ENCODE measurements around the gene CNTRL. TPM values are rescaled to one million over a fixed set of nuclear protein-coding genes. Genes with fewer than 3 reads are reported as not detected.

CNTRL gene
- total and polyA plus RNA-seq, 2 of the 8 experiments (the other 6 are each of a cell fraction or from before 2014, with no cell fraction given), result 5.1 to 13.9 TPM

DNA sequence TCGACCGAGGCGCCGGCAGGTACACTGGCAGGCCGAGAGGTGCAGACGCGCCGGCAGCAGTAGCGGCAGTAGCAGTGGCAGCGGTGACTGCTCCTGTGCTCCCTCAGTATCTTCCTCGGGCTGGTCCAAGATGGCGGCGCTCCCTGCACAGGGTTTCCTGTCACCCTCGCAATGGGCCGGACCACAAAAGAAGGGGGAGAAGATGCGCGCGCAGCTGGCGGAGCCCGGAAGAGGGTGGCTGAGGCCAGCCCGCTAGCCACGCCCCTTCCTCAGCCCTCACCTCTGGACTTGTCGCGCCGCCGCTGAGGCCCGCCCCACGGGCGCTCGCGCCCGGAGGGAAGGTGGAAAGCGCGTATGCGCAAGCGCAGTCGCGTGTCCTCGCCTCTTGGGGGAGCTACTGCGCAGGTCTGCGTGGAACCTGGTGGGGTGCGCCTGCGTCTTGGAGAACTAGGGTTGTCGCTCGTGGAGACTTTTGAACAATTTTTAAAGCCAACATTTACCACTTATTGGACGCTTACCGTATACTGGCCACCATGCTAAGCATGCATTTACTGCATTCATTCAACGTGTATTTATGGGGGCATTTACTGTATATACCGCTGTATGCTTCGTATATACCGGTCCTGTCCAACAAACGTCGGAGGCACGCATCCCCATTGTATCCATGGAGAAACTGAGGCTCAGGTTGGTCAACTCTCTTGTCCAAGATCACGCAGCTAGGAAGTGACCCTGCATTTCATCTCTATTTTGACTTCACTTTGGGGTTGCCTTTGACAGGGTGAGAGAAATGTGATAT is 127.2 kb downstream of the CNTRL start, which contains the start of gene RAB14 (continued):
- TF ChIP-seq YY1 (IDR thresholded peaks at IDR 0.05; ENCODE audit: low read depth, low read length) (peak; percentile 97), KDM5A (IDR thresholded peaks at IDR 0.05; ENCODE audit: low read length) (no peak), TBP (IDR thresholded peaks at IDR 0.05; ENCODE audit: low read depth, low read length) (peak; percentile 62), KDM1A (IDR thresholded peaks at IDR 0.05; ENCODE audit: borderline replicate concordance, low read length) (peak; percentile 75; the same call in 1 of the 2 replicates), HDAC2 (IDR thresholded peaks at IDR 0.05; ENCODE audit: borderline replicate concordance in 1 of 2, low read depth in 2 of 2, low read length in 2 of 2) (peak; percentile 100), SP1 (IDR thresholded peaks at IDR 0.05; ENCODE audit: low read depth, low read length) (0 out of 2 replicates have a peak, but pooled peaks have one; percentile 53), GABPA (IDR thresholded peaks at IDR 0.05; ENCODE audit: borderline replicate concordance, insufficient read depth, low read length) (no peak), POLR2AphosphoS5 (IDR thresholded peaks at IDR 0.05; ENCODE audit: low read depth, low read length) (peak; percentile 72; the same call in 1 of the 2 replicates), FOSL1 (IDR thresholded peaks at IDR 0.05; ENCODE audit: insufficient read depth, low read depth, low read length) (no peak), MAFK (IDR thresholded peaks at IDR 0.05; ENCODE audit: low read depth, low read length) (no peak), BCL11A (IDR thresholded peaks at IDR 0.05; ENCODE audit: low read depth in 2 of 2, low read length in 2 of 2) (no peak), TAF7 (optimal IDR thresholded peaks at IDR 0.05; ENCODE audit: borderline replicate concordance, low read depth, low read length) (no peak), RAD21 (IDR thresholded peaks at IDR 0.05 in 1 of 2, conservative IDR thresholded peaks at IDR 0.05 in 1 of 2; ENCODE audit: low read depth in 2 of 2, low read length in 2 of 2) (0 out of 4 replicates have a peak, but pooled peaks of 1 of the 2 experiments have one; percentile 6), CTBP2 (IDR thresholded peaks at IDR 0.05; ENCODE audit: borderline replicate concordance, insufficient read depth, insufficient read length, low read length) (no peak), ZNF274 (IDR thresholded peaks at IDR 0.05; ENCODE audit: borderline replicate concordance, extremely low read depth, low read length) (no peak), EGR1 (IDR thresholded peaks at IDR 0.05; ENCODE audit: borderline replicate concordance, low read depth, low read length) (no peak), SIRT6 (IDR thresholded peaks at IDR 0.05; ENCODE audit: low read length) (no peak), PHF8 (conservative IDR thresholded peaks at IDR 0.05; ENCODE audit: low read depth, low read length) (peak; percentile 63; the same call in 1 of the 2 replicates), NANOG (IDR thresholded peaks at IDR 0.05; ENCODE audit: insufficient read depth, low read depth, low read length, poor library complexity, severe bottlenecking) (no peak)
- TF ChIP-seq, protein P1, sequence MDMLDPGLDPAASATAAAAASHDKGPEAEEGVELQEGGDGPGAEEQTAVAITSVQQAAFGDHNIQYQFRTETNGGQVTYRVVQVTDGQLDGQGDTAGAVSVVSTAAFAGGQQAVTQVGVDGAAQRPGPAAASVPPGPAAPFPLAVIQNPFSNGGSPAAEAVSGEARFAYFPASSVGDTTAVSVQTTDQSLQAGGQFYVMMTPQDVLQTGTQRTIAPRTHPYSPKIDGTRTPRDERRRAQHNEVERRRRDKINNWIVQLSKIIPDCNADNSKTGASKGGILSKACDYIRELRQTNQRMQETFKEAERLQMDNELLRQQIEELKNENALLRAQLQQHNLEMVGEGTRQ (IDR thresholded peaks at IDR 0.05; ENCODE audit: low read length), result no peak
